Hepatocyte (in vitro differentiated cells): ENCODE measurements around the gene SSR1. TPM values are rescaled to one million over a fixed set of nuclear protein-coding genes. Genes with fewer than 3 reads are reported as not detected.

Source experiments
- DNase-seq: peaks from one replicate; pipeline ENCODE4 v3.0.0-alpha.2; 2016; ENCODE audit warnings: low spot score
- H2AFZ ChIP-seq: fragments of 200-600 bp; sonication (generic); 2 replicates; pipeline ENCODE4 v1.6.0; 2016; ENCODE audit warnings: antibody characterized with exemption, mild to moderate bottlenecking
- H3K27ac ChIP-seq: fragments of 200-600 bp; sonication (generic); 2 replicates; pipeline ENCODE4 v1.5.1; 2016; ENCODE audit warnings: mild to moderate bottlenecking
- H3K27me3 ChIP-seq: fragments of 200-600 bp; sonication (generic); 2 replicates; pipeline ENCODE4 v1.6.1; 2016
- H3K36me3 ChIP-seq: fragments of 200-600 bp; sonication (generic); replicated peaks from 2 replicates; pipeline ENCODE4 v1.5.1; 2016; ENCODE audit warnings: low read depth; ENCODE audit not compliant: insufficient read depth
- H3K4me1 ChIP-seq: fragments of 200-600 bp; sonication (generic); 2 replicates; pipeline ENCODE4 v1.5.1; 2016; ENCODE audit warnings: mild to moderate bottlenecking, moderate library complexity; ENCODE audit not compliant: insufficient read depth
- H3K4me2 ChIP-seq: fragments of 200-600 bp; sonication (generic); 2 replicates; pipeline ENCODE4 v1.6.0; 2016
- H3K4me3 ChIP-seq: fragments of 200-600 bp; sonication (generic); 2 replicates; pipeline ENCODE4 v1.5.1; 2016; ENCODE audit warnings: mild to moderate bottlenecking
- H3K79me2 ChIP-seq: fragments of 200-600 bp; sonication (generic); 2 replicates; pipeline ENCODE4 v1.6.0; 2017; ENCODE audit warnings: mild to moderate bottlenecking
- H3K9me2 ChIP-seq: fragments of 200-600 bp; sonication (generic); replicated peaks from 2 replicates; pipeline ENCODE4 v1.6.0; 2017; ENCODE audit warnings: mild to moderate bottlenecking; ENCODE audit not compliant: insufficient read depth
- H3K9me3 ChIP-seq: fragments of 200-600 bp; sonication (generic); 2 replicates; pipeline ENCODE4 v1.5.1; 2016; ENCODE audit warnings: low read depth, mild to moderate bottlenecking
- H4K20me1 ChIP-seq: fragments of 200-600 bp; sonication (generic); 2 replicates; pipeline ENCODE4 v1.6.0; 2016; ENCODE audit warnings: mild to moderate bottlenecking; ENCODE audit not compliant: insufficient read depth, poor library complexity, severe bottlenecking
- CTCF ChIP-seq: fragments of 200-600 bp; sonication (generic); IDR thresholded peaks from 2 replicates; pipeline ENCODE4 v1.5.1; 2016; ENCODE audit warnings: antibody characterized with exemption, mild to moderate bottlenecking; ENCODE audit not compliant: poor library complexity
- EZH2 ChIP-seq: fragments of 200-600 bp; sonication (generic); IDR thresholded peaks from 2 replicates; pipeline ENCODE4 v1.6.1; 2016; ENCODE audit warnings: antibody characterized with exemption, mild to moderate bottlenecking, borderline replicate concordance
- EZH2phosphoT487 ChIP-seq: fragments of 200-600 bp; sonication (generic); IDR thresholded peaks from one replicate; pipeline ENCODE4 v1.6.1; 2018; ENCODE audit warnings: antibody characterized with exemption, mild to moderate bottlenecking, low read depth, moderate library complexity; ENCODE audit not compliant: unreplicated experiment, severe bottlenecking
- WGBS: methylation state at CpG from one replicate; pipeline ENCODE4 v1.1.6; 2016; ENCODE audit warnings: low lambda C conversion rate; ENCODE audit errors: missing lambda C conversion rate; 5-methylcytosine and 5-hydroxymethylcytosine counted together
- polyA plus RNA-seq: library from polyadenylated mRNA; unstranded; fragments of >200 nt; fragmentation: Nextera tagmentation; extraction: Ambion mirVana; gene quantifications from 2 replicates; pipeline ENCODE4 v1.2.1, GENCODE V29; 2016
- total RNA-seq: library from RNA; depleted of rRNA; stranded (reverse); fragments of >200 nt; gene quantifications from 2 replicates; pipeline ENCODE4 v1.2.3, GENCODE V29; 2014

SSR1 gene
- total and polyA plus RNA-seq, 2 experiments from 2014 or later, result 170 to 195 TPM

GRCh38 chr6:7247828-7248227 lies 65.2 kb downstream of the SSR1 start:
- no peaks in the 10 kb centered on the region for H4K20me1 ChIP-seq
- no peak overlapping the region for H3K27ac ChIP-seq
- H3K4me2 ChIP-seq, result no peak overlapping the region
- H3K36me3 ChIP-seq, result no peaks in the 10 kb centered on the region
- H2AFZ ChIP-seq, result no peak overlapping the region
- 95% methylated on average over 13 of the region's 13 CpGs for WGBS
- H3K4me1 ChIP-seq, result peaks cover 6% of the 10 kb centered on the region
- H3K79me2 ChIP-seq, result peaks cover 9% of the 10 kb centered on the region
- no peaks in the 10 kb centered on the region for H3K9me2 ChIP-seq
- TF ChIP-seq CTCF, result no peak
- no peak for TF ChIP-seq EZH2phosphoT487
- no peak for TF ChIP-seq EZH2
- H3K9me3 ChIP-seq, result no peaks in the 10 kb centered on the region
- no peaks in the 10 kb centered on the region for H3K27me3 ChIP-seq
- no peak overlapping the region for H3K4me3 ChIP-seq
- no peak for DNase-seq

GRCh38 chr6:7247179-7247456 lies 65.9 kb downstream of the SSR1 start:
- no peaks in the 10 kb centered on the region for H4K20me1 ChIP-seq
- TF ChIP-seq CTCF (no peak), EZH2 (no peak), EZH2phosphoT487 (no peak)
- H2AFZ ChIP-seq, result no peak overlapping the region
- H3K27ac ChIP-seq, result no peak overlapping the region
- no peaks in the 10 kb centered on the region for H3K9me2 ChIP-seq
- no peak for DNase-seq
- 94% methylated on average over 15 of the region's 15 CpGs for WGBS
- peaks cover 13% of the 10 kb centered on the region for H3K4me1 ChIP-seq
- no peak overlapping the region for H3K4me2 ChIP-seq
- H3K36me3 ChIP-seq, result no peaks in the 10 kb centered on the region
- H3K4me3 ChIP-seq, result no peak overlapping the region
- peaks cover 10% of the 10 kb centered on the region for H3K79me2 ChIP-seq
- H3K9me3 ChIP-seq, result no peaks in the 10 kb centered on the region
- H3K27me3 ChIP-seq, result no peaks in the 10 kb centered on the region

- DNase-seq, result no peak
- Histone ChIP-seq H3K9me3 (no peaks in the 10 kb centered on the region), H3K4me3 (no peak overlapping the region), H3K27ac (no peak overlapping the region), H3K36me3 (no peaks in the 10 kb centered on the region), H3K4me1 (peaks cover 16% of the 10 kb centered on the region), H2AFZ (no peak overlapping the region), H3K27me3 (no peaks in the 10 kb centered on the region), H3K9me2 (no peaks in the 10 kb centered on the region), H3K4me2 (no peak overlapping the region), H4K20me1 (no peaks in the 10 kb centered on the region), H3K79me2 (peaks cover 10% of the 10 kb centered on the region)
- TF ChIP-seq CTCF (no peak), EZH2phosphoT487 (no peak), EZH2 (no peak)
- WGBS, result 97% methylated on average over 44 of the region's 71 CpGs
Measured at GRCh38 chr6:7246401-7247178, 66.4 kb downstream of the SSR1 start.
